ENCODE results near the gene SORCS1.

DNA sequence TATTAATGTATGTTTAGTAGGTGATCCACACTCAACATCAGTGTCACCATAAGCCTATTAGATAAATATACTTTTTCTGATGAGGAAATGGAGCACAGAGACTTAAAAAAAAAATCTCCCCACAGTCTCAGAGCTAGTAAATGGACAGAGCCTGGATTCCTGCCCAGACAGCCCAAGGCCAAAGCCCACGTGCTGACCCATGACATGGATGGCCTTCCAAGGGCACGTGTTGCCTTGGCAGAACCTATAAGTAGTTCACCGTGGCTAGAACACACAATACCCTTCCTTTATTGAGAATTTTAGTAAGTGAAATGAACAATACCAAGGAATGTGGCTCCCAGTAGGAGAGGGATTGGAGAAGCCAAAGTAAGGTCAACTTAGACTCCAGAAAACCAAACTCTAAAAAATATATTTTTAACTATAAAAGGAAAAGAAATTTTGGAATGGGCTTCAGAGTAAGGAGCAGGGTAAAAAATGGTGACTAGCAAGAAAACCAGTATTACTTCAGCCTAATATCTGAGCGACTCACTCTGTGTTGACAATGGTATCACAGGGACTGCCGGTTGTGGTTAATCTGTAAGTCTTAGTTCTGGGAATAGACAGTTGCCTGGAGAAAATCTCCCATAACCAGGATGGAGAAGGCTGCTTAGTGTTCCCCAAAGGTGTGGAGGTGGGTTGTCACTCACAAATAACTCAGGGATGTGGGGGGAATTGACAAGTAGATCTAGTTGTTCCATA is 223.0 kb downstream of the SORCS1 start:
- TF ChIP-seq, protein P1, sequence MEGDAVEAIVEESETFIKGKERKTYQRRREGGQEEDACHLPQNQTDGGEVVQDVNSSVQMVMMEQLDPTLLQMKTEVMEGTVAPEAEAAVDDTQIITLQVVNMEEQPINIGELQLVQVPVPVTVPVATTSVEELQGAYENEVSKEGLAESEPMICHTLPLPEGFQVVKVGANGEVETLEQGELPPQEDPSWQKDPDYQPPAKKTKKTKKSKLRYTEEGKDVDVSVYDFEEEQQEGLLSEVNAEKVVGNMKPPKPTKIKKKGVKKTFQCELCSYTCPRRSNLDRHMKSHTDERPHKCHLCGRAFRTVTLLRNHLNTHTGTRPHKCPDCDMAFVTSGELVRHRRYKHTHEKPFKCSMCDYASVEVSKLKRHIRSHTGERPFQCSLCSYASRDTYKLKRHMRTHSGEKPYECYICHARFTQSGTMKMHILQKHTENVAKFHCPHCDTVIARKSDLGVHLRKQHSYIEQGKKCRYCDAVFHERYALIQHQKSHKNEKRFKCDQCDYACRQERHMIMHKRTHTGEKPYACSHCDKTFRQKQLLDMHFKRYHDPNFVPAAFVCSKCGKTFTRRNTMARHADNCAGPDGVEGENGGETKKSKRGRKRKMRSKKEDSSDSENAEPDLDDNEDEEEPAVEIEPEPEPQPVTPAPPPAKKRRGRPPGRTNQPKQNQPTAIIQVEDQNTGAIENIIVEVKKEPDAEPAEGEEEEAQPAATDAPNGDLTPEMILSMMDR (IDR thresholded peaks at IDR 0.05; ENCODE audit: insufficient read depth, low read length, poor library complexity, severe bottlenecking): no peak
- no peak for TF ChIP-seq EZH2phosphoT487 (conservative IDR thresholded peaks at IDR 0.05; ENCODE audit: low read length)
